K562 (cell line): ENCODE data around the gene PCDH1. TPM values are rescaled to one million over a fixed set of nuclear protein-coding genes. Genes with fewer than 3 reads are reported as not detected.

Source experiments
- ATAC-seq: fragments of 200-7000 bp; cut with Tn5 transposase; 3 replicates; pipeline ENCODE4 v1.9.1; 2020; ENCODE audit warnings: moderate library complexity
- BruUV-seq: library from RNA; stranded (reverse); fragments of 400-500 nt; replicated peaks from 2 replicates; lab custom pipeline; 2021; lab: Mats Ljungman, UMichigan
- CTCF ChIA-PET: fragments of 300-600 bp; formaldehyde crosslinking; extraction: SDS; loops from one replicate; lab custom pipeline; 2021; ENCODE audit warnings: low intra/inter-chr PET ratio; lab: Yijun Ruan, JAX
- POLR2A ChIA-PET: fragments of 300-600, 350-650 bp; sonication (Branson Sonifier 250); formaldehyde crosslinking; extraction: SDS; loops from one replicate; lab custom pipeline; 2021; ENCODE audit warnings: antibody characterized with exemption, inconsistent platforms; lab: Yijun Ruan, JAX
- DNase-seq, 4 experiments: peaks; one replicate each; pipeline versions ENCODE4 v3.0.0 to v3.0.0-alpha.2; 2011 to 2018; ENCODE audit warnings: low spot score in 3 of 4, mixed read lengths in 3 of 4; ENCODE audit errors: extremely low read depth in 1 of 4
- FAIRE-seq: peaks from 2 replicates; lab custom pipeline; 2011; peaks lifted over from hg19 to GRCh38; lab: Jason Lieb, UNC
- H2AFZ ChIP-seq: 2 replicates; pipeline ENCODE4 v1.6.0; 2011; ENCODE audit warnings: low read depth, low read length, control low read depth, inconsistent platforms
- H3K27ac ChIP-seq: fragments of 200-600 bp; 3 replicates; pipeline ENCODE4 v1.8.0; 2011; ENCODE audit warnings: low read depth, mild to moderate bottlenecking, control low read depth, inconsistent platforms, low read length, moderate library complexity, mixed read lengths; ENCODE audit errors: extremely low read depth
- H3K27me3 ChIP-seq, 2 experiments: fragments of 300-600 bp in 1 of 2; 2 replicates in 1 of 2; 3 replicates in 1 of 2; pipeline versions ENCODE4 v1.6.0 to v1.8.0; 2011; ENCODE audit warnings: inconsistent platforms in 2 of 2, low read length in 2 of 2, mild to moderate bottlenecking in 1 of 2, mixed read lengths in 1 of 2, moderate library complexity in 1 of 2; ENCODE audit not compliant: control insufficient read depth in 2 of 2, insufficient read depth in 2 of 2
- H3K36me3 ChIP-seq: fragments of 300-600 bp; 3 replicates; pipeline ENCODE4 v1.8.0; 2011; ENCODE audit warnings: mild to moderate bottlenecking, low read length, inconsistent platforms; ENCODE audit not compliant: control insufficient read depth, insufficient read depth
- H3K4me1 ChIP-seq, 2 experiments: fragments of 200-600 bp in 1 of 2; replicated peaks in 1 of 2; 2 replicates in 1 of 2; 3 replicates in 1 of 2; pipeline versions ENCODE4 v1.5.1 to v1.8.0; 2011; ENCODE audit warnings: inconsistent platforms in 2 of 2, low read length in 2 of 2, mild to moderate bottlenecking in 1 of 2, mixed read lengths in 1 of 2, moderate library complexity in 1 of 2; ENCODE audit not compliant: control insufficient read depth in 2 of 2, insufficient read depth in 2 of 2
- H3K4me2 ChIP-seq: 2 replicates; pipeline ENCODE4 v1.6.1; 2011; ENCODE audit warnings: low read length, control low read depth, inconsistent platforms, mixed read lengths; ENCODE audit not compliant: insufficient read depth
- H3K4me3 ChIP-seq: fragments of 200-600 bp; sonication (generic), shearing (Covaris generic); 2 replicates; pipeline ENCODE4 v1.5.1; 2016; ENCODE audit warnings: control low read depth, inconsistent platforms
- H3K79me2 ChIP-seq: fragments of 200-600 bp; 3 replicates; pipeline ENCODE4 v1.8.0; 2011; ENCODE audit warnings: low read length, inconsistent platforms; ENCODE audit not compliant: control insufficient read depth, insufficient read depth
- H3K9ac ChIP-seq, 2 experiments: 2 replicates each; pipeline versions ENCODE4 v1.6.0 to v1.6.1; 2011; ENCODE audit warnings: low read depth in 2 of 2, low read length in 2 of 2, control low read depth in 1 of 2, inconsistent platforms in 1 of 2, mild to moderate bottlenecking in 1 of 2, mixed read lengths in 1 of 2; ENCODE audit not compliant: insufficient read depth in 1 of 2
- H3K9me1 ChIP-seq: one replicate; pipeline ENCODE4 v1.6.0; 2011; ENCODE audit warnings: inconsistent platforms, mild to moderate bottlenecking, low read length, moderate library complexity; ENCODE audit not compliant: control insufficient read depth, insufficient read depth
- H3K9me3 ChIP-seq: replicated peaks from 2 replicates; pipeline ENCODE4 v1.5.1; 2011; ENCODE audit warnings: low read depth, low read length, inconsistent platforms; ENCODE audit not compliant: control insufficient read depth, insufficient read depth
- H4K20me1 ChIP-seq: replicated peaks from 2 replicates; pipeline ENCODE4 v1.6.1; 2011; ENCODE audit warnings: low read length, inconsistent platforms, mixed read lengths; ENCODE audit not compliant: control insufficient read depth, insufficient read depth
- ATF7 ChIP-seq: fragments of 450-650 bp; IDR thresholded peaks from 2 replicates; pipeline ENCODE4 v1.7.1; 2014; ENCODE audit warnings: mild to moderate bottlenecking, moderate library complexity
- CAMTA2 ChIP-seq: fragments of 250-450 bp; sonication (Bioruptor Pico); conservative IDR thresholded peaks from 2 replicates; pipeline ENCODE4 v1.5.1; 2022
- CXXC5 ChIP-seq: fragments of 250-450 bp; sonication (Bioruptor Pico); IDR thresholded peaks from 2 replicates; pipeline ENCODE4 v1.8.0; 2022; ENCODE audit warnings: inconsistent platforms, mild to moderate bottlenecking, moderate library complexity
- ETV1 ChIP-seq: fragments of 450-650 bp; conservative IDR thresholded peaks from 2 replicates; pipeline ENCODE4 v1.6.1; 2016; ENCODE audit warnings: missing genetic modification characterization, control low read depth, low read depth, missing compliant biosample characterization
- GATAD2A ChIP-seq: fragments of 450-650 bp; IDR thresholded peaks from 2 replicates; pipeline ENCODE4 v1.6.1; 2017
- HNRNPK ChIP-seq: fragments of 200-400 bp; formaldehyde crosslinking; IDR thresholded peaks from one replicate; pipeline ENCODE4 v1.6.1; 2018; ENCODE audit warnings: mild to moderate bottlenecking, low read depth, low read length; ENCODE audit not compliant: poor library complexity, severe bottlenecking
- MXI1 ChIP-seq: IDR thresholded peaks from 2 replicates; pipeline ENCODE4 v1.6.1; 2011; ENCODE audit warnings: low read depth, mild to moderate bottlenecking, improper control_type of control experiment, low read length
- NFXL1 ChIP-seq: fragments of 450-650 bp; formaldehyde crosslinking; IDR thresholded peaks from 2 replicates; pipeline ENCODE4 v1.4.0; 2021; ENCODE audit warnings: mild to moderate bottlenecking
- PURB ChIP-seq: sonication (generic); formaldehyde crosslinking; IDR thresholded peaks from 2 replicates; pipeline ENCODE4 v1.9.0; 2021; ENCODE audit warnings: low read depth, mild to moderate bottlenecking, missing genetic modification reagents
- ZBTB49 ChIP-seq: sonication (generic); formaldehyde crosslinking; IDR thresholded peaks from 2 replicates; pipeline ENCODE4 v1.8.0; 2022; ENCODE audit warnings: missing genetic modification reagents, mild to moderate bottlenecking, borderline replicate concordance
- WGBS: fragments of 100-300 bp; shearing (Covaris generic); methylation state at CpG from one replicate; pipeline ENCODE4 v1.1.6; 2016; ENCODE audit warnings: low coverage, mixed read lengths; ENCODE audit not compliant: insufficient coverage; ENCODE audit errors: missing lambda C conversion rate; 5-methylcytosine and 5-hydroxymethylcytosine counted together
- in situ Hi-C: fragments of 300-500 bp; cut with MboI; formaldehyde crosslinking; loops from 4 replicates; pipeline ENCODE4 v1.15.0; 2018; ENCODE audit warnings: inconsistent platforms, mixed read lengths
- intact Hi-C: fragments of 100-400 bp; cut with micrococcal nuclease; formaldehyde crosslinking; loops from 2 replicates; pipeline ENCODE4 v1.14.2; 2022
- polyA plus RNA-seq, 8 experiments: library from polyadenylated mRNA; depleted of rRNA in 4 of 8; stranded (reverse) in 5 of 8; unstranded in 3 of 8; fragments of >200 nt; fragmentation: Nextera tagmentation in 2 of 8; fragmentation: Illumina TruSeq in 1 of 8; extraction: Ambion mirVana in 2 of 8; extraction: Trizol in 1 of 8; gene quantifications; 2 replicates each; pipeline versions ENCODE4 v1.2.1 to v1.2.3, GENCODE V29; 2011 to 2014; ENCODE audit warnings: inconsistent platforms in 1 of 8, missing spikeins in 1 of 8
- total RNA-seq, 7 experiments: library from RNA; depleted of rRNA in 6 of 7; stranded (reverse); fragments of >200 nt in 6 of 7; fragmentation: Illumina TruSeq in 2 of 7; extraction: Trizol in 2 of 7; gene quantifications; 2 replicates each; pipeline versions ENCODE4 v1.2.1 to v1.2.3, GENCODE V29; 2011 to 2021; ENCODE audit warnings: low replicate concordance in 1 of 7
- TF ChIP-seq, protein P1 (sequence below): fragments of 150-350 bp; conservative IDR thresholded peaks from 2 replicates; pipeline ENCODE4 v1.6.1; 2014; ENCODE audit warnings: low read length

PCDH1 gene
- total and polyA plus RNA-seq, 9 of the 15 experiments (the other 6 are each of a cell fraction or from before 2014, with no cell fraction given), result 0.11 to 3.6 (median 1.9) TPM; not detected in 1

GRCh38 chr5:141866096-141866495 lies 12.1 kb downstream of the PCDH1 start:
- Histone ChIP-seq H3K9me1 (no peaks in the 10 kb centered on the region), H3K4me1 (no peaks in the 10 kb centered on the region; a peak in 1 of 5 replicates), H2AFZ (no peak overlapping the region), H3K36me3 (no peaks in the 10 kb centered on the region), H3K4me2 (no peak overlapping the region), H3K79me2 (no peaks in the 10 kb centered on the region), H4K20me1 (peaks cover 40% of the 10 kb centered on the region), H3K4me3 (no peak overlapping the region), H3K9ac (no peak overlapping the region), H3K27me3 (peaks cover 23 to 79% of the 10 kb centered on the region in 2 experiments; a peak in 4 of 5 replicates), H3K9me3 (no peaks in the 10 kb centered on the region), H3K27ac (no peak overlapping the region)
- ChIA-PET POLR2A (interaction anchor here (1.0 kb wide), 1 partner anchor 10 kb away, joined by 3 read pairs; no protein-coding TSS in a partner anchor), CTCF (no interaction called here)
- TF ChIP-seq ATF7 (no peak), CXXC5 (CRISPR knock-in tag) (no peak), GATAD2A (no peak), PURB (CRISPR knock-in tag) (no peak), ZBTB49 (CRISPR knock-in tag) (no peak), CAMTA2 (CRISPR knock-in tag) (no peak), ETV1 (tag) (no peak), HNRNPK (no peak), NFXL1 (CRISPR knock-in tag) (no peak), MXI1 (no peak)
- TF ChIP-seq, protein P1, sequence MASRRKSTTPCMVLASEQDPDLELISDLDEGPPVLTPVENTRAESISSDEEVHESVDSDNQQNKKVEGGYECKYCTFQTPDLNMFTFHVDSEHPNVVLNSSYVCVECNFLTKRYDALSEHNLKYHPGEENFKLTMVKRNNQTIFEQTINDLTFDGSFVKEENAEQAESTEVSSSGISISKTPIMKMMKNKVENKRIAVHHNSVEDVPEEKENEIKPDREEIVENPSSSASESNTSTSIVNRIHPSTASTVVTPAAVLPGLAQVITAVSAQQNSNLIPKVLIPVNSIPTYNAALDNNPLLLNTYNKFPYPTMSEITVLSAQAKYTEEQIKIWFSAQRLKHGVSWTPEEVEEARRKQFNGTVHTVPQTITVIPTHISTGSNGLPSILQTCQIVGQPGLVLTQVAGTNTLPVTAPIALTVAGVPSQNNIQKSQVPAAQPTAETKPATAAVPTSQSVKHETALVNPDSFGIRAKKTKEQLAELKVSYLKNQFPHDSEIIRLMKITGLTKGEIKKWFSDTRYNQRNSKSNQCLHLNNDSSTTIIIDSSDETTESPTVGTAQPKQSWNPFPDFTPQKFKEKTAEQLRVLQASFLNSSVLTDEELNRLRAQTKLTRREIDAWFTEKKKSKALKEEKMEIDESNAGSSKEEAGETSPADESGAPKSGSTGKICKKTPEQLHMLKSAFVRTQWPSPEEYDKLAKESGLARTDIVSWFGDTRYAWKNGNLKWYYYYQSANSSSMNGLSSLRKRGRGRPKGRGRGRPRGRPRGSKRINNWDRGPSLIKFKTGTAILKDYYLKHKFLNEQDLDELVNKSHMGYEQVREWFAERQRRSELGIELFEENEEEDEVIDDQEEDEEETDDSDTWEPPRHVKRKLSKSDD, result no peak
- no TSS peak for BruUV-seq
- intact Hi-C loops (no loop called here), in situ Hi-C loops (no loop called here)
- DNase-seq (no peak), ATAC-seq (no peak), FAIRE-seq (no peak)
- 35% methylated on average over 12 of the region's 13 CpGs for WGBS
